Sciatic nerve (tissue), 2 donors: Measurements from ENCODE around the gene PRDM16. TPM values are rescaled to one million over a fixed set of nuclear protein-coding genes. Genes with fewer than 3 reads are reported as not detected.

Experiments
- ATAC-seq: fragments of 200-7000 bp; cut with Tn5 transposase; one replicate; pipeline ENCODE4 v1.9.1; 2020; ENCODE audit warnings: mild to moderate bottlenecking, moderate library complexity
- DNase-seq: peaks from one replicate; pipeline ENCODE4 v3.0.0-alpha.2; 2020; ENCODE audit warnings: low spot score
- intact Hi-C: fragments of 100-400 bp; cut with DNase I; formaldehyde crosslinking; loops from one replicate; pipeline ENCODE4 v1.14.2; 2022
- total RNA-seq: library from RNA; stranded (reverse); fragmentation: NEBNext Ultra II Directional; extraction: Animal tissue kit (Norgen Biotek cat#: 25700); gene quantifications from one replicate; pipeline ENCODE4 v1.2.1, GENCODE V29; 2021
- donor health status: DM: no; HTN: no; CAD: no.
- donor health status: DM: no; HTN: no; CAD: no.

PRDM16 gene
- total RNA-seq, 1 donor from 2014 or later: 31.3 TPM

GRCh38 chr1:3335754-3336640 lies 267.0 kb downstream of the PRDM16 start:
- intact Hi-C loops: no loop called here
- no peak for DNase-seq
- ATAC-seq: no peak

- ATAC-seq: no peak
- intact Hi-C loops: no loop called here
These were observed 267.9 kb downstream of the PRDM16 start for GRCh38 chr1:3336641-3337630.

GRCh38 chr1:3337798-3338724 lies 269.1 kb downstream of the PRDM16 start:
- intact Hi-C loops: no loop called here
- ATAC-seq (no peak), DNase-seq (no peak)

More at GRCh38 chr1:3336641-3337630, 267.9 kb downstream of the PRDM16 start:
- DNase-seq: no peak

- ATAC-seq: no peak
- no peak for DNase-seq
- intact Hi-C loops: no loop called here
These were observed 269.7 kb downstream of the PRDM16 start for GRCh38 chr1:3338725-3339070.

- ATAC-seq: no peak
- intact Hi-C loops: no loop called here
- DNase-seq: no peak
These were observed 270.9 kb downstream of the PRDM16 start for GRCh38 chr1:3339856-3340255.

GRCh38 chr1:3340548-3341235 lies 271.7 kb downstream of the PRDM16 start:
- DNase-seq: no peak
- ATAC-seq: no peak
- intact Hi-C loops: no loop called here

GRCh38 chr1:3341236-3341994 lies 272.4 kb downstream of the PRDM16 start:
- intact Hi-C loops: no loop called here
- ATAC-seq: no peak
- DNase-seq: no peak

GRCh38 chr1:3342960-3343359 lies 274.0 kb downstream of the PRDM16 start:
- DNase-seq (no peak), ATAC-seq (no peak)
- intact Hi-C loops: no loop called here

- ATAC-seq (no peak), DNase-seq (no peak)
- intact Hi-C loops: no loop called here
These were observed 275.4 kb downstream of the PRDM16 start for GRCh38 chr1:3344395-3344794.

- DNase-seq: no peak
- intact Hi-C loops: no loop called here
- no peak for ATAC-seq
These were observed 276.8 kb downstream of the PRDM16 start for GRCh38 chr1:3345792-3346191.

GRCh38 chr1:3346478-3346877 lies 277.5 kb downstream of the PRDM16 start:
- ATAC-seq (no peak), DNase-seq (no peak)
- intact Hi-C loops: no loop called here

GRCh38 chr1:3347257-3348020 lies 278.4 kb downstream of the PRDM16 start:
- DNase-seq: no peak
- intact Hi-C loops: no loop called here
- no peak for ATAC-seq

- intact Hi-C loops: no loop called here
- peak; percentile 11 for ATAC-seq
- DNase-seq: no peak
These were observed 279.3 kb downstream of the PRDM16 start for GRCh38 chr1:3348196-3348865.

GRCh38 chr1:3349161-3349967 lies 280.4 kb downstream of the PRDM16 start:
- intact Hi-C loops: no loop called here
- DNase-seq (no peak), ATAC-seq (no peak)

GRCh38 chr1:3349968-3350299 lies 280.9 kb downstream of the PRDM16 start:
- intact Hi-C loops: no loop called here

More at GRCh38 chr1:3349968-3350299, 280.9 kb downstream of the PRDM16 start:
- ATAC-seq: no peak
- no peak for DNase-seq
